Lower lobe of right lung (tissue), 2 donors: ENCODE results near the gene HNRNPLL. TPM values are rescaled to one million over a fixed set of nuclear protein-coding genes. Genes with fewer than 3 reads are reported as not detected.
"Not testable (repeated sequence)": the region's sequence is repeated elsewhere in the genome, so short reads cannot be mapped to it uniquely, and the experiment has no call there.

Experiments used
- ATAC-seq, 2 donors: fragments of 200-7000 bp; cut with Tn5 transposase; one replicate each; pipeline ENCODE4 v1.9.1; 2020 to 2022; ENCODE audit warnings: mild to moderate bottlenecking in 2 of 2, moderate library complexity in 2 of 2
- DNase-seq: peaks from one replicate; pipeline ENCODE4 v3.0.0-alpha.2; 2020
- H3K27ac ChIP-seq: fragments of 200-600 bp; one replicate; pipeline ENCODE4 v1.8.0; 2022
- H3K27me3 ChIP-seq: fragments of 200-600 bp; one replicate; pipeline ENCODE4 v1.8.0; 2022; ENCODE audit warnings: low read depth
- H3K36me3 ChIP-seq: fragments of 200-600 bp; one replicate; pipeline ENCODE4 v1.8.0; 2022; ENCODE audit warnings: mild to moderate bottlenecking
- H3K4me1 ChIP-seq: fragments of 200-600 bp; one replicate; pipeline ENCODE4 v1.8.0; 2022
- H3K4me3 ChIP-seq: fragments of 200-600 bp; one replicate; pipeline ENCODE4 v1.8.0; 2022; ENCODE audit warnings: mild to moderate bottlenecking
- H3K9me3 ChIP-seq: fragments of 200-600 bp; one replicate; pipeline ENCODE4 v1.8.0; 2022
- intact Hi-C: fragments of 100-400 bp; cut with DNase I; formaldehyde crosslinking; loops from one replicate; pipeline ENCODE4 v1.11.0; 2022
- total RNA-seq: library from RNA; stranded (reverse); fragmentation: NEBNext Ultra II Directional; extraction: Animal tissue kit (Norgen Biotek cat#: 25700); gene quantifications from one replicate; pipeline ENCODE4 v1.2.1, GENCODE V29; 2021
- TF ChIP-seq, protein P1 (sequence below): fragments of 200-600 bp; IDR thresholded peaks from one replicate; pipeline ENCODE4 v1.8.0; 2022; ENCODE audit warnings: antibody characterized with exemption, mild to moderate bottlenecking
- donor health status: DM: no; HTN: yes; CAD: no; lungs with severe emphysema.

Gene HNRNPLL
- total RNA-seq, 1 donor from 2014 or later = 38.8 TPM

DNA sequence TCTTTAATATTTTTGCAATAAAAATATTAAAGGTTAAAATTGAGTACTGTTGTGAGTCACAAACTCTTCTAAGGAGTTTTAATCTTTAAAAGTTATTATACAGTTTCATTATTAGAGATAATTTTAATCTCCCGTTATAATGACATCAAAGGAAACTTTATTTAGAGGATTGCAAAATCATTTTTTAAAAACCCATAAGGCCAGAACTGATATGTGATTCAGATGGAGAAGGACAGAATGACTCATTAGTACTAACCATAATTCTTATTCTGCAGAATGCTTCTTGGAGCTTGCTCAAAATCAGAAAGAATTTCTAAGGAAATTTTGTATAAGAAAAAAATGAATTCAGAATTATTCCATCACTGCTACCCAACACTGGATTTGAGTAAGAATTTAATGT is 12.5 kb upstream of the HNRNPLL start:
- no peaks in the 10 kb centered on the region for H3K27me3 ChIP-seq
- intact Hi-C loops = no loop called here
- H3K4me3 ChIP-seq = no peak overlapping the region
- H3K27ac ChIP-seq = no peak overlapping the region
- no peaks in the 10 kb centered on the region for H3K9me3 ChIP-seq
- TF ChIP-seq, protein P1, sequence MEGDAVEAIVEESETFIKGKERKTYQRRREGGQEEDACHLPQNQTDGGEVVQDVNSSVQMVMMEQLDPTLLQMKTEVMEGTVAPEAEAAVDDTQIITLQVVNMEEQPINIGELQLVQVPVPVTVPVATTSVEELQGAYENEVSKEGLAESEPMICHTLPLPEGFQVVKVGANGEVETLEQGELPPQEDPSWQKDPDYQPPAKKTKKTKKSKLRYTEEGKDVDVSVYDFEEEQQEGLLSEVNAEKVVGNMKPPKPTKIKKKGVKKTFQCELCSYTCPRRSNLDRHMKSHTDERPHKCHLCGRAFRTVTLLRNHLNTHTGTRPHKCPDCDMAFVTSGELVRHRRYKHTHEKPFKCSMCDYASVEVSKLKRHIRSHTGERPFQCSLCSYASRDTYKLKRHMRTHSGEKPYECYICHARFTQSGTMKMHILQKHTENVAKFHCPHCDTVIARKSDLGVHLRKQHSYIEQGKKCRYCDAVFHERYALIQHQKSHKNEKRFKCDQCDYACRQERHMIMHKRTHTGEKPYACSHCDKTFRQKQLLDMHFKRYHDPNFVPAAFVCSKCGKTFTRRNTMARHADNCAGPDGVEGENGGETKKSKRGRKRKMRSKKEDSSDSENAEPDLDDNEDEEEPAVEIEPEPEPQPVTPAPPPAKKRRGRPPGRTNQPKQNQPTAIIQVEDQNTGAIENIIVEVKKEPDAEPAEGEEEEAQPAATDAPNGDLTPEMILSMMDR = no peak
- no peaks in the 10 kb centered on the region for H3K36me3 ChIP-seq
- ATAC-seq (no peak), DNase-seq (no peak)
- H3K4me1 ChIP-seq = peaks cover 18% of the 10 kb centered on the region

DNA sequence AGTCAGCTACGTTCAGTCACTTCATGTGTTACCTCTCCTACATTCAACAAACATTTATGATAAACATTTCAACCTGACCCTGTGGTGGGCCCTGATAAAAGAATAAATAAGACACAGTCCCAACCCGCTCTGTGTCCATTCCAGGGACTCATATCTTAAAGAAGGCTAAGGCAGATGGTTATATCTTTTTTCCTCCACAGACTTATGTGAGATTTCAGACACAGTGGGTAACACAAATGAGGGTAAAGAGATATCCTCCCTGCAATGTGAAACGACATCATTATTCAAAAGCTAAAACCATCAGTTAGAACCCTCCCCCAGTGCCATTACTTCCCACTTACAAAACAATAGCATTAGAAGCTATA is 11.1 kb upstream of the HNRNPLL start:
- no peaks in the 10 kb centered on the region for H3K9me3 ChIP-seq
- no peak overlapping the region for H3K27ac ChIP-seq
- no peak overlapping the region for H3K4me3 ChIP-seq
- DNase-seq = no peak
- no peak for ATAC-seq
- no peaks in the 10 kb centered on the region for H3K27me3 ChIP-seq
- TF ChIP-seq, protein P1 = no peak
- intact Hi-C loops = no loop called here
- no peaks in the 10 kb centered on the region for H3K36me3 ChIP-seq
- H3K4me1 ChIP-seq = peaks cover 4% of the 10 kb centered on the region

DNA sequence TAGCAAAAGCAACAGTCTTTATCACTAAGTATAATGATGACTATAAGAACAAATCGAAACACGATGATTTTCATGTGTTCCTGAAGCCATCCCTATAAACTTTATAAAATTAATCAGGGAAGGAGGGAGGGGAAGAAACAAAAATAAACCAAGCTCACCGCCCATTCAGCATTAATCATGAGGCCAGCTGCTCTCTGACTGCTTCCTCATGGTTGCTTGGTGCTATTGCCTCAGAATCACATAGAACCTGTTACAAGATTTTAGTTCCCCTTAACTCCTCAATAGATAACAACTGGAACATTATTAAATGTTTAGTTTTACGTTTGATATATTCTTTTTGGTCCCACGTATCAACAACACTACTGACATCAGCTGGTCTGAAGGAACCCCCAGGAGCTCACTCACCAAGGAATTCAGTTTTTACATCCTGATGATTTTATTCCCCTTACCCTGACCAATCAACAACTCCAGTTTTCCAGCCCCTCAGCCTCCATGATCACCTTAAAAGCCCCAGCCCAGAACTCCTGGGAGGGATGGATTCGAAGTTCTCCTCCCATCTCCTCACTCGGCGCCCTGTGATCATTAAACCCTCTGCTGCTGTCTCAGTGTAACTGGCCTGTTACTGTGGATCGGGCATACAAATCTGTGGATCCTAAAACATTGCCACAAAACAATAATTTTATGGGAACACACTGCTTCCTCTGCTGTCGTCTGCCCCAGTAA is 10.6 kb upstream of the HNRNPLL start:
- no peaks in the 10 kb centered on the region for H3K9me3 ChIP-seq
- ATAC-seq = peak; percentile 57 to 60
- TF ChIP-seq, protein P1 = no peak
- H3K36me3 ChIP-seq = no peaks in the 10 kb centered on the region
- no peaks in the 10 kb centered on the region for H3K4me1 ChIP-seq
- H3K27me3 ChIP-seq = no peaks in the 10 kb centered on the region
- DNase-seq = no peak
- no peak overlapping the region for H3K4me3 ChIP-seq
- intact Hi-C loops = no loop called here
- no peak overlapping the region for H3K27ac ChIP-seq

DNA sequence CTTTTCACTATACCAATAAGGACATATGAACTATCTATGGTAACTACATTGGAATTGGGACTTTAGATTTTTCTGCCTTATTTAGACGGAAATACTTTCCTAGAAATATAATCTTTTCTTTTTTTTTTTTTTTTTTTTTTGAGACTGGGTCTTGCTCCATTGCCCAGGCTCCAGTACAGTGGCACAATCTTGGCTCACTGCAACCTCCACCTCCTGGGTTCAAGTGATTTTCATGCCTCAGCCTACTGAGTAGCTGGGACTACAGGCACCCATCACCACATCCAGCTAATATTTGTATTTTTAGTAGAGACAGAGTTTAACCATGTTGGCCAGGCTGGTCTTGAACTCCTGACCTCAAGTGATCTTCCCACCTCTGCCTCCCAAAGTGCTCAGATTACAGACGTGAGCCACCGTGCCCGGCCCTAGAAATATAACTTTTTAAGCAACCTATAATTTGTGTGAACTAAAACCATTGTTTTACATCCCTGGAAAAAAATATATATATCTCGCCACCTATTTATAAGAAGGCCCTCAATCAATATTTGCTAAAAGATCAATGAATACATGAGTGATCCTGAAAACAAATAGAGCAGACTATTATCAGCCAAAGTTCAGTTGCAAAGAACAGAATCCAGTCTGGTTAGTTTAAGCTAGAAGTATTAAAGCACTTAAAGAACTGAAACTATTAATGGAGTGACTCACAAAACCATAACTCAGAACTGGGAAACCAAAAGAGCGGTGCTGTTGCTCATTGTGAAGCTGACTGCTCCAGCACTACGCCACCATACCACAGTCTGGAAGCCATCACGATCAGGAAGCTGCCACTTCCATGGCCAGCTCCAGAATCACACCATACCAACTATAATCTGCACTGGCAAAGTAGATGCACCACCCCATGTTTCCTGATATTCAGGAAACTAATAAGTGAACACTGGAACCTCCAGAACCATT is 8.4 kb upstream of the HNRNPLL start:
- ATAC-seq = peak; percentile 43 to 66
- intact Hi-C loops = no loop called here
- no peak for DNase-seq
- Histone ChIP-seq H3K4me3 (no peak overlapping the region), H3K27ac (no peak overlapping the region), H3K4me1 (no peaks in the 10 kb centered on the region), H3K36me3 (no peaks in the 10 kb centered on the region), H3K27me3 (no peaks in the 10 kb centered on the region), H3K9me3 (no peaks in the 10 kb centered on the region)
- TF ChIP-seq, protein P1 = no peak

DNA sequence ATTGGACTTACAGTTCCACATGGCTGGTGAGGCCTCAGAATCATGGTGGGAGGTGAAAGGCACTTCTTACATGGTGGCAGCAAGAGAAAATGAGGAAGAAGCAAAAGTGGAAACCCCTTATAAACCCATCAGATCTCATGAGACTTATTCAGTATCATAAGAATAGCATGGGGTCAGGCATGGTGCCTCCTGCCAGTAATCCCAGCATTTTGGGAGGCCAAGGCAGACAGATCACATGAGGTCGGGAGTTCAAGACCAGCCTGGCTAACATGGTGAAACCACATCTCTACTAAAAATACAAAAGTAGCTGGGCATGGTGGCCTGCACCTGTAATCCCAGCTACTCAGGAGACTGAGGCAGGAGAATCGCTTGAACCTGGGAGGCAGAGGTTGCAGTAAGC is 6.5 kb upstream of the HNRNPLL start:
- ATAC-seq, H3K36me3 ChIP-seq, H3K9me3 ChIP-seq, H3K27ac ChIP-seq, H3K27me3 ChIP-seq, H3K4me1 ChIP-seq, H3K4me3 ChIP-seq, intact Hi-C loops, DNase-seq: not testable (repeated sequence)

DNA sequence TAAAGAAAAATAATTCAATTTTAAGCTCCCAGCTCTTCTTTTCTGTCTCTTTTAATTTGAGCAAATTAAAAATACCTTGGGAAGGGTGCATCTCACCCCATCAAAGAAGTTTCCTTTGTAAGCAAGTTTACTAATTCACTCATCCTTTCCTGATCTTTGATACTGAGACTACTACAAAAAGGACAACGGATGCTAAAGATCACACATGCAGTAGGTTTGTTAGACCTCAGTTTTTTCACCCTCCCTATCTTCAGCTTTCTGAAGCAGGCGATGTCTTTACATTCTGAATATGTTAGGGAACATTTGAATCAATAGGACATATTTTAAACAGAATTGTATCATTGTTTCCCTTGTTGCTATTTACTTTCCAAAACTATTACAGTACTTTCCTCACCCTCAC is 6.0 kb upstream of the HNRNPLL start:
- peaks cover 6% of the 10 kb centered on the region for H3K4me1 ChIP-seq
- no peaks in the 10 kb centered on the region for H3K36me3 ChIP-seq
- no peaks in the 10 kb centered on the region for H3K27me3 ChIP-seq
- H3K4me3 ChIP-seq = no peak overlapping the region
- ATAC-seq (no peak), DNase-seq (no peak)
- intact Hi-C loops = no loop called here
- no peaks in the 10 kb centered on the region for H3K9me3 ChIP-seq
- TF ChIP-seq, protein P1 = no peak
- no peak overlapping the region for H3K27ac ChIP-seq
